ENCODE measurements around the gene MCL1.

DNA sequence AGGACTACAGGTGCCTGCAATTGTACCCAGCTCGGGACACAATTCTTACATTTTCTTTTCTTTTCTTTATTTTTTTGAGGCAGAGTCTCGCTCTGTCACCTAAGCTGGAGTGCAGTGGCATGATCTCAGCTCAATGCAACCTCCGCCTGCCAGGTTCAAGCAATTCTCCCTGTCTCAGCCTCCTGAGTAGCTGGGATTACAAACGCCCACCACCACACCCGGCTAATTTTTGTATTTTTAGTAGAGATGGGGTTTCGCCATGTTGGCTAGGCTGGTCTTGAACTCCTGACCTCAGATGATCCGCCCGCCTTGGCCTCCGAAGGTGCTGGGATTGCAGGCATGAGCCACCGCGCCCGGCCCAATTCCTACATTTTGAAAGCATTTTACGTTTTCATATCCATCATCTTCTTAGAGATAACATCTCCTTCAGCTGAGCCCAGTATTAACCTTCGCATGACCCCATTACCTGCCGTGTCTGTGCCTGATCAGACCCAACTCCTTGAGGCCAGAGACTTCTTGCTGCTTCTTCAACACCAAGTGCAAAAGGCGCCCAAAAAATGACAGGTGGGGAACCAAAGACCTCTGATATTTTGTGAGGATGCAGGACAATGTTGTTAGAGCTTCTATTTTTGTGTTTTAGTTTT lies 33.0 kb downstream of the MCL1 start:
- TF ChIP-seq POLR2A (IDR thresholded peaks at IDR 0.05) = no peak
- no peak for TF ChIP-seq CTCF (IDR thresholded peaks at IDR 0.05)

All from ovary (tissue), 3 donors.